ENCODE results near the gene TWF2. TPM values are rescaled to one million over a fixed set of nuclear protein-coding genes. Genes with fewer than 3 reads are reported as not detected.
A peak's percentile ranks its signal among the peaks of the same experiment; 100 is the strongest.
"Not testable (repeated sequence)": the region's sequence is repeated elsewhere in the genome, so short reads cannot be mapped to it uniquely, and the experiment has no call there.

TWF2 gene
- total and polyA plus RNA-seq, 4 donors = 40.5 to 52.2 (median 45.2) TPM

DNA sequence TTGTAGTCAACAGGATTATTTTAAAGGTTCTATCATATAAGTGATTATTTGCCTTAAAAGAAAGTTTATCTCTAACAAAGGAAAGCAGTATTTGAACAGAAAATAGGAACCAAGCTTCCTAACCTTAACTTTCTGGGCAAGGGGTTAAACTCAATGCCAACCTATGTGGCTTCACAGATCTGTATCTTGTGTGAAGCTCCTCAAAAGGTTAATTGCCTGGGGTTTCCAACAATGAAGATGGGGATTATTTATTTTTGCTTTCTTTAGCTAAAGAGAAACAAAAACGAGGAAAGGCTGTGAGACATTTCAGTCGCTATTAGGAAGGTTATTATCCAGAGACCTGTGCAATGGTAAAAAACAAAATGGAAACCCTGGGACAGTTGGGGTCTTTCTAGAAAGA lies 40.6 kb upstream of the TWF2 start:
- Histone ChIP-seq H3K4me1 (ENCODE audit: control insufficient read depth in 1 of 2, insufficient read depth in 2 of 2, low read length in 2 of 2) (peaks cover 0 to 2% of the 10 kb centered on the region in 2 donors), H3K27ac (ENCODE audit: low read depth in 1 of 2, low read length in 2 of 2) (peak overlapping the region; percentile 36 to 67), H3K9me3 (ENCODE audit: control insufficient read depth, low read length) (no peaks in the 10 kb centered on the region), H3K27me3 (ENCODE audit: control insufficient read depth in 1 of 2, insufficient read depth in 2 of 2, low read length in 1 of 2) (peaks cover 0 to 1% of the 10 kb centered on the region in 2 donors), H3K4me3 (ENCODE audit: low read length in 2 of 2) (peak overlapping the region in 1 of 2 donors; percentile 61), H3K36me3 (ENCODE audit: control insufficient read depth in 1 of 2, insufficient read depth in 2 of 2, low read length in 1 of 2) (peaks cover 0 to under 1% of the 10 kb centered on the region in 2 donors)
- DNase-seq (no peak), ATAC-seq (ENCODE audit: low FRiP score) (no peak)
- intact Hi-C loops (cut with DNase I) = loop anchor here in 1 of 2 donors (5.0 kb wide), 1 partner anchor 42 kb away; the partner anchor contains the start of gene TWF2
- 3 to 6% methylated on average over 2 of the region's 2 CpGs for WGBS, 2 donors

DNA sequence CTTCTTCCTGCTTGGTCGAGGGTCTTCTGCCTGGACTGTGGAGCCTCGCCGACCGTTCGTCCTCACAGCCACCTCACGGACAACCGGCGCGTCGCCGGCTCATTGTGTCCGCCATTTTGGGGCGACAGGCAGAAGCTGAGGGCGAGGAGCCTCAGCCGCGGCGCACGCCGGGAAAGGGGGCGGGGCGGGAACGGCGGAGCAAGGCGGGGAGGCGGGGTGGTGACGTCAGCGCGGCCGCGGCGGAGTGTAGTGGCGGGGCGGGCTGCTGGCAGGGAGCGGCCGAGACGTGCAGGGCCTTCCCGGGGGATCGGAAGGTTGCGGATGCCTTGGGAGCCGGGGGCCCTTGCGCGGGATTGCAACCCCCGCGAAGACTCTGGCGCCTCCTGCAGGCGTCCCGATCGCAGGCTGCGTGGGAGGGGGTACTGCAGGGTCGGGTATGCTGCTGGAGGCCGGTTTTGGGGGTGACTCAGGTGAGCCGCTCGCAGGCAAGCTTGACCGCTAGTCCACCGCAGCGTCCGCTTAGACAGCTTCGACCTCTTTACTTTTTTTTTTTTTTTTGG lies 39.6 kb upstream of the TWF2 start, which contains the start of gene WDR82:
Gene WDR82, minus strand, starts transcription at position 140 of the 560 bp plus-strand sequence. CDS start 288 bp downstream, outside the sequence.
- 0% methylated on average over 57 to 58 of the region's 58 CpGs for WGBS, 2 donors
- peaks cover 0 to 1% of the 10 kb centered on the region in 2 donors for H3K36me3 ChIP-seq (ENCODE audit: control insufficient read depth in 1 of 2, insufficient read depth in 2 of 2, low read length in 1 of 2)
- peak; percentile 98 for ATAC-seq (ENCODE audit: low FRiP score)
- DNase-seq = peak; percentile 98 to 100
- H3K27ac ChIP-seq (ENCODE audit: low read depth in 1 of 2, low read length in 2 of 2) = peak within 1 kb of the TSS; percentile 50 to 99
- peaks cover 0 to 1% of the 10 kb centered on the region in 2 donors for H3K27me3 ChIP-seq (ENCODE audit: control insufficient read depth in 1 of 2, insufficient read depth in 2 of 2, low read length in 1 of 2)
- H3K4me1 ChIP-seq (ENCODE audit: control insufficient read depth in 1 of 2, insufficient read depth in 2 of 2, low read length in 2 of 2) = peaks cover 0 to 2% of the 10 kb centered on the region in 2 donors
- peak within 1 kb of the TSS; percentile 61 to 98 for H3K4me3 ChIP-seq (ENCODE audit: low read length in 2 of 2)
- intact Hi-C loops (cut with DNase I) = loop anchor here in 1 of 2 donors (5.0 kb wide), 1 partner anchor 41 kb away; the partner anchor contains the start of gene TWF2
- no peaks in the 10 kb centered on the region for H3K9me3 ChIP-seq (ENCODE audit: control insufficient read depth, low read length)

DNA sequence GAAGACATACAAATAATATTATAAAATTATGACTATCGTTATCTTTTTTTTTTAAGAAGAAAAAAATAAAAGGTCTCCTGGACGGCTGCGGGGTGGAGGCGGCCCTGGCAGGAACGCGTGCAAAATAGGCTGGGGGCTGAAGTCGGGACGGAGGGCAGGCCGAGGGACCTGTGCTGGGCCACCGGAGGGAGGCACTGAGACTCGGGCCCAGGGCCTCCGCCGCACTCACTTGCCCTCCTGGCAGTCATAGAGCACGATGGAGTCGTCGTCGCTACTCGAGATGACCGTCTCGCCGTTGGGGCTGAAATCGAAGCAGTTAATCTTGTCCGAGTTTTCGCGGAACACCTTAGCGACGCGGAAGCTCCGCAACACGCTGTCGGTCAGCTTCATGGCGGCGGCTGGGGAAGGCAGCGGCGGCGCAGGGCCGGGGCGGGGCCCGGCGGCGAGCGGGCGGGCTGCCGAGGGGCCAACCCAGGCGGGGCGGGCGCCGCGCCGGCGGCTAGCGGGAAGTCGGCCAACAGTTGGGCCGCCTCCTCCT lies 39.1 kb upstream of the TWF2 start:
- H3K9me3 ChIP-seq (ENCODE audit: control insufficient read depth, low read length) = no peaks in the 10 kb centered on the region
- H3K4me1 ChIP-seq (ENCODE audit: control insufficient read depth in 1 of 2, insufficient read depth in 2 of 2, low read length in 2 of 2) = peaks cover 0 to 2% of the 10 kb centered on the region in 2 donors
- DNase-seq = peak; percentile 80 to 90
- ATAC-seq (ENCODE audit: low FRiP score) = peak; percentile 87
- H3K27ac ChIP-seq (ENCODE audit: low read depth in 1 of 2, low read length in 2 of 2) = peak overlapping the region; percentile 36 to 99
- 0 to 1% methylated on average over 34 to 54 of the region's 54 CpGs for whole genome bisulfite sequencing, 2 donors
- intact Hi-C loops (cut with DNase I) = loop anchor here in 1 of 2 donors (5.0 kb wide), 1 partner anchor 41 kb away; the partner anchor contains the start of gene TWF2
- H3K4me3 ChIP-seq (ENCODE audit: low read length in 2 of 2) = peak overlapping the region; percentile 61 to 98
- H3K27me3 ChIP-seq (ENCODE audit: control insufficient read depth in 1 of 2, insufficient read depth in 2 of 2, low read length in 1 of 2) = peaks cover 0 to 1% of the 10 kb centered on the region in 2 donors
- peaks cover 0 to 1% of the 10 kb centered on the region in 2 donors for H3K36me3 ChIP-seq (ENCODE audit: control insufficient read depth in 1 of 2, insufficient read depth in 2 of 2, low read length in 1 of 2)

DNA sequence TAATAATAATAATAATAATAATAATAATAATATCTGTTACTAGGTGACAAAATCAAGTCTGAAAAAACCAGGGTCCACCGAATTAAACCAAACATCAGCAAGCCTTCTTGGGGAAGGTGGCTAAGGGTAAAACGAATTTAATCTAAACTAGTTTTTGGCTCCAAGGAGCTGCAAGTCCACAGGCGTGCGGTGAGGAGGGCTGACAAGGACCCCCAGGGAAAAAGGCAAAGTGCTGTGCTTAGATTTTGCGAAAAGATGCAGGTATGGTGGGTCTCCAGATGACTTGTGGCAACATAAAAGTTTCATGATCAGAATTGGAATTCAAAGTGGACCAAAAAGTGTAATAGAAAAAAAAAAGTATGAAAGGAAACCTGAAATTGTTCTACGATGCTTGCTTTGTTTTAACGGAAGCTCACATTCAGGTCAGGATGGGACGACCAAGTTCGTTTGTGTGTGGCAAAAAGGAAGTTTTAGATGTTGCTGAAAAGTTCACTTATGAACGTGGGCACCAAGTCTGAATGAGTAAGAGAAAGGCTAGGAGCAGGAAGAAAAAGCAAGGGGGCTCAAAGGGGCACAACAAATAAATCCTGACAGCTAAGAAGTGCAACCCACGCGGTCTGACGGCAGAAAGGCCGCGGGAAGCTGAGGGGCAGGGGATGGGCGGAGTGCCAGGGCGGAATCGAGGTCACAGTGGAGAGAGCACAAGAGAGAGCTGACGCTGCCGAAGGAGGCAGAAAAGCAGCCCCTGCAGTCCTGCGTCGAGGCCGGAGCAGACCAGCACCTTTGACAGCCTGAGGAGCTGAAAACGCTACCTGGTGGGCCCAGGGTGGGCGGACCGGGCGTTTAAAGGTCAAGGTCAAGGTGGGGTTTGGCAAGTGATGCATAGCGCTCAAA lies 38.4 kb upstream of the TWF2 start:
- peaks cover 0 to 1% of the 10 kb centered on the region in 2 donors for H3K27me3 ChIP-seq (ENCODE audit: control insufficient read depth in 1 of 2, insufficient read depth in 2 of 2, low read length in 1 of 2)
- DNase-seq (peak; percentile 89 to 94), ATAC-seq (ENCODE audit: low FRiP score) (peak; percentile 55)
- intact Hi-C loops (cut with DNase I) = loop anchor here in 1 of 2 donors (5.0 kb wide), 1 partner anchor 40 kb away; the partner anchor contains the start of gene TWF2
- H3K4me3 ChIP-seq (ENCODE audit: low read length in 2 of 2) = peak overlapping the region; percentile 61 to 98
- H3K27ac ChIP-seq (ENCODE audit: low read depth in 1 of 2, low read length in 2 of 2) = peak overlapping the region in 1 of 2 donors; percentile 99
- 1% methylated on average over 28 of the region's 28 CpGs for WGBS, 2 donors
- peaks cover 0 to 2% of the 10 kb centered on the region in 2 donors for H3K4me1 ChIP-seq (ENCODE audit: control insufficient read depth in 1 of 2, insufficient read depth in 2 of 2, low read length in 2 of 2)
- H3K36me3 ChIP-seq (ENCODE audit: control insufficient read depth in 1 of 2, insufficient read depth in 2 of 2, low read length in 1 of 2) = peaks cover 0 to 1% of the 10 kb centered on the region in 2 donors
- H3K9me3 ChIP-seq (ENCODE audit: control insufficient read depth, low read length) = no peaks in the 10 kb centered on the region

DNA sequence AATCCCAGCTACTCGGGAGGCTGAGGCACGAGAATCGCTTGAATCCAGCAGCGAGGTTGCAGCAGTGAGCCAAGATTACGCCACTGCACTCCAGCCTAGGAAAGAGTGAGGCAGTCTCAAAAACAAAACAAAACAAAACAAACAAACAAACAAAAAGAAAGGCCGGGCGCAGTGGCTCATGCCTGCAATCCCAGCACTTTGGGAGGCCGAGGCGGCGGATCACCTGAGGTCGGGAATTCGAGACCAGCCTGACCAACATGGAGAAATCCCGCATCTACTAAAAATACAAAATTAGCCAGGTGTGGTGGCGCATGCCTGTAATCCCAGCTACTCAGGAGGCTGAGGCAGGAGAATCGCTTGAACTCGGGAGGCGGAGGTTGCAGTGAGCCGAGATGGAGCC lies 35.8 kb upstream of the TWF2 start:
- not testable (repeated sequence) for H3K9me3 ChIP-seq (ENCODE audit: control insufficient read depth, low read length); H3K4me1 ChIP-seq (ENCODE audit: control insufficient read depth in 1 of 2, insufficient read depth in 2 of 2, low read length in 2 of 2); H3K27me3 ChIP-seq (ENCODE audit: control insufficient read depth in 1 of 2, insufficient read depth in 2 of 2, low read length in 1 of 2); DNase-seq; H3K36me3 ChIP-seq (ENCODE audit: control insufficient read depth in 1 of 2, insufficient read depth in 2 of 2, low read length in 1 of 2); H3K4me3 ChIP-seq (ENCODE audit: low read length in 2 of 2); ATAC-seq (ENCODE audit: low FRiP score); H3K27ac ChIP-seq (ENCODE audit: low read depth in 1 of 2, low read length in 2 of 2)
- 93 to 94% methylated on average over 18 of the region's 18 CpGs for WGBS, 2 donors
- intact Hi-C loops (cut with DNase I) = loop anchor here in 1 of 2 donors (5.0 kb wide), 1 partner anchor 37 kb away; the partner anchor contains the start of gene TWF2

DNA sequence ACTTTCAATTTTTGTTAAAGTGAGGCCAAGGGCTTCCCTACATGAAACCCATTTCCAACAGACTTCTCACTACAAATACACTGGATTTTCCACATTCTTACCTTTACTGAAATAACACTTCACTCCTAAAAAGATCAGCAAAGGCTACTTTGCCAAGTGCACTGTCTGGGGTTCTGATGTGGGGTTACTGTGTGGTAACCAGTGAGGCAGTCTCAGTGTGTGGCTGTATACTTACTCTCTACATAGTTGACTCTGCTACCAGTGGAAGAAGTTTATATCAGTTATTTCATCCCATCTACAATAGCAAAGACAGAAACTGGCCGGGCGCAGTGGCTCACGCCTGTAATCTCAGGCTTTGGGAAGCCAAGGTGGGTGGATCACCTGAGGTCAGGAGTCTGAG lies 33.9 kb upstream of the TWF2 start:
- no peaks in the 10 kb centered on the region for H3K27me3 ChIP-seq (ENCODE audit: control insufficient read depth in 1 of 2, insufficient read depth in 2 of 2, low read length in 1 of 2)
- no peak overlapping the region for H3K27ac ChIP-seq (ENCODE audit: low read depth in 1 of 2, low read length in 2 of 2)
- peaks cover 0 to 8% of the 10 kb centered on the region in 2 donors for H3K4me1 ChIP-seq (ENCODE audit: control insufficient read depth in 1 of 2, insufficient read depth in 2 of 2, low read length in 2 of 2)
- WGBS, 2 donors = 60 to 75% methylated on average over 3 of the region's 3 CpGs
- H3K36me3 ChIP-seq (ENCODE audit: control insufficient read depth in 1 of 2, insufficient read depth in 2 of 2, low read length in 1 of 2) = peaks cover 0 to 5% of the 10 kb centered on the region in 2 donors
- H3K9me3 ChIP-seq (ENCODE audit: control insufficient read depth, low read length) = no peaks in the 10 kb centered on the region
- H3K4me3 ChIP-seq (ENCODE audit: low read length in 2 of 2) = no peak overlapping the region
- ATAC-seq (ENCODE audit: low FRiP score) (no peak), DNase-seq (no peak)
- intact Hi-C loops (cut with DNase I) = no loop called here

DNA sequence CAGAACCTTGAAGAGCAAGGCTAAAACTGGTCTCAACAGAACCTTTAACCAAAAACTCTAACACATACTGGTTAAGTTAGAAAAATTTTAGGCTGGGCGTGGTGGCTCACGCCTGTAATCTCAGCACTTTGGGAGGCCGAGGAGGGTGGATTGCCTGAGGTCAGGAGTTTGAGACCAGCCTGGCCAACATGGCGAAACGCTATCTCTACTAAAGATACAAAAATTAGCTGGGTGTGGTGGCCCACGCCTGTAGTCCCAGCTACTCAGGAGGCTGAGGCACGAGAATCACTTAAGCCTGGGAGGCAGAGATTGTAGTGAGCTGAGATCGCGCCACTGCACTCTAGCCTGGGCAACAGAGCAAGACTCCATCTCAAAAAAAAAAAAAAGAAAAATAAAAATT lies 33.2 kb upstream of the TWF2 start:
- H3K27ac ChIP-seq (ENCODE audit: low read depth in 1 of 2, low read length in 2 of 2); H3K4me3 ChIP-seq (ENCODE audit: low read length in 2 of 2); H3K27me3 ChIP-seq (ENCODE audit: control insufficient read depth in 1 of 2, insufficient read depth in 2 of 2, low read length in 1 of 2); H3K4me1 ChIP-seq (ENCODE audit: control insufficient read depth in 1 of 2, insufficient read depth in 2 of 2, low read length in 2 of 2); H3K9me3 ChIP-seq (ENCODE audit: control insufficient read depth, low read length); intact Hi-C loops (cut with DNase I); H3K36me3 ChIP-seq (ENCODE audit: control insufficient read depth in 1 of 2, insufficient read depth in 2 of 2, low read length in 1 of 2); ATAC-seq (ENCODE audit: low FRiP score); DNase-seq: not testable (repeated sequence)
- 94 to 97% methylated on average over 9 of the region's 9 CpGs for WGBS, 2 donors

DNA sequence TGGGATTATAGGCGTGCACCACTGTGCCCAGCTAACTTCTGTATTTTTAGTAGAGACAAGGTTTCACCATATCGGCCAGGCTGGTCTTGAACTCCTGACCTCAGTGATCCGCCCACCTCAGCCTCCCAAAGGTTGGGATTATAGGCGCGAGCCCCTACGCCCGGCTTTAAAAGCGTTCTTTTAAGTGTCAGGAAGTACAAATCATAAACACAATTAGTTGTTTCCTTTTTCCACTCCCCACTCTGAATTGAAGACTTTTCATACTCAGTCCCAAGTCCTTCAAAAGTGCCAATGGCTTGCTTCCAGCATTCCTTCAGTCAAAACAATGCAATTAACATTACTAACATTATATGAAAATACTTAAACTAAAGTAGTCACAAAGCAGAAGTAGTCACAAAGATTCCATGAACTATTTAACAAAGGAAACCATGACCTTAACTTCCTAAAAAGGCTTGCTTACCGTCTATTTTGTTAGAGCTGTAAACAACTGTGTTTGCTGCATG lies 31.3 kb upstream of the TWF2 start:
- Histone ChIP-seq H3K27ac (ENCODE audit: low read depth in 1 of 2, low read length in 2 of 2) (no peak overlapping the region), H3K9me3 (ENCODE audit: control insufficient read depth, low read length) (no peaks in the 10 kb centered on the region), H3K36me3 (ENCODE audit: control insufficient read depth in 1 of 2, insufficient read depth in 2 of 2, low read length in 1 of 2) (peaks cover 0 to 5% of the 10 kb centered on the region in 2 donors), H3K4me3 (ENCODE audit: low read length in 2 of 2) (no peak overlapping the region), H3K4me1 (ENCODE audit: control insufficient read depth in 1 of 2, insufficient read depth in 2 of 2, low read length in 2 of 2) (peaks cover 0 to 6% of the 10 kb centered on the region in 2 donors), H3K27me3 (ENCODE audit: control insufficient read depth in 1 of 2, insufficient read depth in 2 of 2, low read length in 1 of 2) (no peaks in the 10 kb centered on the region)
- ATAC-seq (ENCODE audit: low FRiP score) = no peak
- 53 to 59% methylated on average over 9 of the region's 9 CpGs for WGBS, 2 donors
- no peak for DNase-seq
- intact Hi-C loops (cut with DNase I) = no loop called here

Measured in aorta (tissue), 5 donors.